GM23338 (cell line): ENCODE results near the gene CHIC2. TPM values are rescaled to one million over a fixed set of nuclear protein-coding genes. Genes with fewer than 3 reads are reported as not detected.

Experiments
- ATAC-seq: fragments of 200-7000 bp; cut with Tn5 transposase; 3 replicates; pipeline ENCODE4 v1.9.1; 2020
- DNase-seq: peaks from one replicate; pipeline ENCODE4 v3.0.0-alpha.2; 2015; ENCODE audit warnings: low spot score
- H2AFZ ChIP-seq: fragments of 200-600 bp; sonication (generic); 2 replicates; pipeline ENCODE4 v1.8.0; 2016; ENCODE audit warnings: antibody characterized with exemption, mild to moderate bottlenecking, moderate library complexity
- H3F3A ChIP-seq: fragments of 200-600 bp; sonication (generic); replicated peaks from 2 replicates; pipeline ENCODE4 v1.8.0; 2017; ENCODE audit warnings: antibody characterized with exemption, mixed run types, low read depth
- H3K27ac ChIP-seq: fragments of 200-600 bp; sonication (generic); 2 replicates; pipeline ENCODE4 v1.6.1; 2016; ENCODE audit warnings: low read depth
- H3K27me3 ChIP-seq: fragments of 200-600 bp; sonication (generic); 2 replicates; pipeline ENCODE4 v1.8.0; 2016; ENCODE audit warnings: mild to moderate bottlenecking, mixed run types, moderate library complexity; ENCODE audit not compliant: insufficient read depth
- H3K36me3 ChIP-seq: fragments of 200-600 bp; sonication (generic); 2 replicates; pipeline ENCODE4 v1.8.0; 2016; ENCODE audit warnings: mild to moderate bottlenecking; ENCODE audit not compliant: insufficient read depth
- H3K4me1 ChIP-seq: fragments of 200-600 bp; sonication (generic); 2 replicates; pipeline ENCODE4 v1.8.0; 2016; ENCODE audit warnings: mild to moderate bottlenecking, moderate library complexity; ENCODE audit not compliant: insufficient read depth
- H3K4me2 ChIP-seq: fragments of 200-600 bp; sonication (generic); 2 replicates; pipeline ENCODE4 v1.7.1; 2017; ENCODE audit warnings: mixed run types
- H3K4me3 ChIP-seq: fragments of 200-600 bp; sonication (generic); 2 replicates; pipeline ENCODE4 v1.6.1; 2016; ENCODE audit warnings: mixed run types
- H3K79me2 ChIP-seq: fragments of 200-600 bp; sonication (generic); replicated peaks from 2 replicates; pipeline ENCODE4 v1.8.0; 2017; ENCODE audit warnings: mild to moderate bottlenecking; ENCODE audit not compliant: insufficient read depth
- H3K9me2 ChIP-seq: fragments of 200-600 bp; sonication (generic); 2 replicates; pipeline ENCODE4 v1.8.0; 2017; ENCODE audit not compliant: insufficient read depth
- H4K20me1 ChIP-seq: fragments of 200-600 bp; sonication (generic); replicated peaks from 2 replicates; pipeline ENCODE4 v1.8.0; 2017; ENCODE audit warnings: mild to moderate bottlenecking; ENCODE audit not compliant: insufficient read depth
- H3K27ac Mint-ChIP-seq: 2 replicates; pipeline ENCODE4 v1.8.0; 2020; ENCODE audit warnings: inconsistent platforms, mild to moderate bottlenecking, moderate library complexity, mixed read lengths
- H3K27me3 Mint-ChIP-seq: 3 replicates; pipeline ENCODE4 v1.8.0; 2022; ENCODE audit warnings: low read depth, mild to moderate bottlenecking, moderate library complexity, mixed read lengths, inconsistent platforms; ENCODE audit not compliant: insufficient read depth, poor library complexity
- H3K36me3 Mint-ChIP-seq: 3 replicates; pipeline ENCODE4 v1.8.0; 2021; ENCODE audit warnings: low read depth, mild to moderate bottlenecking, inconsistent platforms, moderate library complexity, mixed read lengths
- H3K4me1 Mint-ChIP-seq: 3 replicates; pipeline ENCODE4 v1.8.0; 2020; ENCODE audit warnings: mild to moderate bottlenecking, inconsistent platforms, mixed read lengths
- H3K4me3 Mint-ChIP-seq: 3 replicates; pipeline ENCODE4 v1.8.0; 2021; ENCODE audit warnings: moderate library complexity, mild to moderate bottlenecking, inconsistent platforms, mixed read lengths
- H3K9me3 Mint-ChIP-seq: 3 replicates; pipeline ENCODE4 v1.8.0; 2020; ENCODE audit warnings: moderate library complexity, mild to moderate bottlenecking, inconsistent platforms, mixed read lengths
- CREB1 ChIP-seq: fragments of 250-450 bp; sonication (Bioruptor Pico); IDR thresholded peaks from 2 replicates; pipeline ENCODE4 v1.5.0; 2020; ENCODE audit warnings: low read depth, mild to moderate bottlenecking, moderate library complexity
- EZH2phosphoT487 ChIP-seq: fragments of 200-600 bp; sonication (generic); IDR thresholded peaks from one replicate; pipeline ENCODE4 v1.8.1; 2018; ENCODE audit warnings: antibody characterized with exemption; ENCODE audit not compliant: unreplicated experiment
- JUNB ChIP-seq: IDR thresholded peaks from one replicate; pipeline ENCODE4 v1.6.1; 2016; ENCODE audit warnings: antibody characterized with exemption; ENCODE audit not compliant: unreplicated experiment
- NANOG ChIP-seq: IDR thresholded peaks from 2 replicates; pipeline ENCODE4 v1.6.1; 2016; ENCODE audit warnings: antibody characterized with exemption, borderline replicate concordance
- ZNF462 ChIP-seq: fragments of 250-450 bp; sonication (Bioruptor Pico); IDR thresholded peaks from 2 replicates; pipeline ENCODE4 v1.5.0; 2020; ENCODE audit warnings: mild to moderate bottlenecking, moderate library complexity
- polyA plus RNA-seq: library from polyadenylated mRNA; unstranded; fragments of >200 nt; fragmentation: Nextera tagmentation; extraction: Ambion mirVana; gene quantifications from 2 replicates; pipeline ENCODE4 v1.2.1, GENCODE V29; 2016
- total RNA-seq: library from RNA; depleted of rRNA; stranded (reverse); fragments of >200 nt; shearing (Covaris generic); gene quantifications from 2 replicates; pipeline ENCODE4 v1.2.3, GENCODE V29; 2014
- TF ChIP-seq, protein P1 (sequence below): IDR thresholded peaks from one replicate; pipeline ENCODE4 v1.6.1; 2018; ENCODE audit warnings: antibody characterized with exemption; ENCODE audit not compliant: unreplicated experiment

CHIC2 gene
- total and polyA plus RNA-seq, 2 experiments from 2014 or later: 17.2 to 18.3 TPM

- Mint-ChIP-seq H3K4me3 (no peak overlapping the region), H3K4me1 (peaks cover 6% of the 10 kb centered on the region)
- peaks cover 19% of the 10 kb centered on the region for H3K79me2 ChIP-seq
Observed at GRCh38 chr4:54041100-54041499, 23.3 kb downstream of the CHIC2 start.

More at GRCh38 chr4:54041100-54041499, 23.3 kb downstream of the CHIC2 start:
- TF ChIP-seq NANOG (no peak), JUNB (no peak), EZH2phosphoT487 (no peak), ZNF462 (CRISPR knock-in tag) (no peak), CREB1 (CRISPR knock-in tag) (no peak)
- TF ChIP-seq, protein P1, sequence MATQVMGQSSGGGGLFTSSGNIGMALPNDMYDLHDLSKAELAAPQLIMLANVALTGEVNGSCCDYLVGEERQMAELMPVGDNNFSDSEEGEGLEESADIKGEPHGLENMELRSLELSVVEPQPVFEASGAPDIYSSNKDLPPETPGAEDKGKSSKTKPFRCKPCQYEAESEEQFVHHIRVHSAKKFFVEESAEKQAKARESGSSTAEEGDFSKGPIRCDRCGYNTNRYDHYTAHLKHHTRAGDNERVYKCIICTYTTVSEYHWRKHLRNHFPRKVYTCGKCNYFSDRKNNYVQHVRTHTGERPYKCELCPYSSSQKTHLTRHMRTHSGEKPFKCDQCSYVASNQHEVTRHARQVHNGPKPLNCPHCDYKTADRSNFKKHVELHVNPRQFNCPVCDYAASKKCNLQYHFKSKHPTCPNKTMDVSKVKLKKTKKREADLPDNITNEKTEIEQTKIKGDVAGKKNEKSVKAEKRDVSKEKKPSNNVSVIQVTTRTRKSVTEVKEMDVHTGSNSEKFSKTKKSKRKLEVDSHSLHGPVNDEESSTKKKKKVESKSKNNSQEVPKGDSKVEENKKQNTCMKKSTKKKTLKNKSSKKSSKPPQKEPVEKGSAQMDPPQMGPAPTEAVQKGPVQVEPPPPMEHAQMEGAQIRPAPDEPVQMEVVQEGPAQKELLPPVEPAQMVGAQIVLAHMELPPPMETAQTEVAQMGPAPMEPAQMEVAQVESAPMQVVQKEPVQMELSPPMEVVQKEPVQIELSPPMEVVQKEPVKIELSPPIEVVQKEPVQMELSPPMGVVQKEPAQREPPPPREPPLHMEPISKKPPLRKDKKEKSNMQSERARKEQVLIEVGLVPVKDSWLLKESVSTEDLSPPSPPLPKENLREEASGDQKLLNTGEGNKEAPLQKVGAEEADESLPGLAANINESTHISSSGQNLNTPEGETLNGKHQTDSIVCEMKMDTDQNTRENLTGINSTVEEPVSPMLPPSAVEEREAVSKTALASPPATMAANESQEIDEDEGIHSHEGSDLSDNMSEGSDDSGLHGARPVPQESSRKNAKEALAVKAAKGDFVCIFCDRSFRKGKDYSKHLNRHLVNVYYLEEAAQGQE: no peak
- Histone ChIP-seq H4K20me1 (0 out of 2 replicates have a peak, but pooled peaks cover 4% of the 10 kb centered on the region), H3K4me3 (no peak overlapping the region), H3F3A (no peaks in the 10 kb centered on the region), H3K4me2 (no peak overlapping the region), H3K27me3 (no peaks in the 10 kb centered on the region), H3K4me1 (peaks cover 7% of the 10 kb centered on the region), H3K36me3 (no peaks in the 10 kb centered on the region), H3K27ac (no peak overlapping the region), H2AFZ (no peak overlapping the region), H3K9me2 (no peaks in the 10 kb centered on the region)
- Mint-ChIP-seq H3K27me3 (no peaks in the 10 kb centered on the region), H3K9me3 (no peaks in the 10 kb centered on the region), H3K36me3 (peaks cover 3% of the 10 kb centered on the region; the same call in 2 of the 3 replicates), H3K27ac (no peak overlapping the region)
- ATAC-seq: no peak
- DNase-seq: no peak
